ENCODE results near the gene PHETA1.

The PHETA1 gene

DNA sequence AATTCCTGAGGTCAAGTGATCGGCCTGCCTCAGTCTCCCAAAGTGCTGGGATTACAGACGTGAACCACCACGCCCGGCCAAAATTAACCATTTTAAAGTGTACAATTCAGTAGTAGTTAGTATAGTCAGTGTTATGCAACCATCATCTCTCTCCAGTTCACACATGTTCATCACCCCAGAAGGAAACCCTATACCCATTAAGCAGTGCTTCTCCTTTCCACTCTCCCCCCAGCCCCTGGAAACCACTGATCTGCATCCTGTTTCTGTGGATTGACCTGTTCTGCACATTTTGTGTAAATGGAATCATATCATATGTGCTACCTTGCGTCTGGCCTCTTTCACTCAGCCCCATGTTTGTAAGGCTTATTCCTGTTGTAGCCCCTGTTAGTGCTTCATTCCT, 52.2 kb downstream of the PHETA1 start:
- Histone ChIP-seq H3K4me1 (ENCODE audit: insufficient read depth, low read length, poor library complexity, severe bottlenecking) (no peaks in the 10 kb centered on the region), H3K9me3 (ENCODE audit: insufficient read depth, low read depth, low read length) (no peaks in the 10 kb centered on the region), H3K4me2 (ENCODE audit: low read depth, low read length, poor library complexity, severe bottlenecking) (no peak overlapping the region), H3F3A (ENCODE audit: low read depth) (no peaks in the 10 kb centered on the region), H4K20me1 (ENCODE audit: insufficient read depth, low read length, poor library complexity, severe bottlenecking) (no peaks in the 10 kb centered on the region), H3K9ac (ENCODE audit: low read depth, low read length, poor library complexity, severe bottlenecking) (no peak overlapping the region), H3K79me2 (ENCODE audit: insufficient read depth, low read length) (no peaks in the 10 kb centered on the region), H3K9me2 (replicated peaks; ENCODE audit: low read depth, low read length) (no peaks in the 10 kb centered on the region), H3K36me3 (ENCODE audit: insufficient read depth, low read length) (no peaks in the 10 kb centered on the region), H3K27me3 (ENCODE audit: insufficient read depth, low read length, poor library complexity, severe bottlenecking) (no peaks in the 10 kb centered on the region), H2AFZ (ENCODE audit: low read length) (no peak overlapping the region), H3K4me3 (ENCODE audit: low read length, poor library complexity, severe bottlenecking) (no peak overlapping the region)
- TF ChIP-seq, protein P1, sequence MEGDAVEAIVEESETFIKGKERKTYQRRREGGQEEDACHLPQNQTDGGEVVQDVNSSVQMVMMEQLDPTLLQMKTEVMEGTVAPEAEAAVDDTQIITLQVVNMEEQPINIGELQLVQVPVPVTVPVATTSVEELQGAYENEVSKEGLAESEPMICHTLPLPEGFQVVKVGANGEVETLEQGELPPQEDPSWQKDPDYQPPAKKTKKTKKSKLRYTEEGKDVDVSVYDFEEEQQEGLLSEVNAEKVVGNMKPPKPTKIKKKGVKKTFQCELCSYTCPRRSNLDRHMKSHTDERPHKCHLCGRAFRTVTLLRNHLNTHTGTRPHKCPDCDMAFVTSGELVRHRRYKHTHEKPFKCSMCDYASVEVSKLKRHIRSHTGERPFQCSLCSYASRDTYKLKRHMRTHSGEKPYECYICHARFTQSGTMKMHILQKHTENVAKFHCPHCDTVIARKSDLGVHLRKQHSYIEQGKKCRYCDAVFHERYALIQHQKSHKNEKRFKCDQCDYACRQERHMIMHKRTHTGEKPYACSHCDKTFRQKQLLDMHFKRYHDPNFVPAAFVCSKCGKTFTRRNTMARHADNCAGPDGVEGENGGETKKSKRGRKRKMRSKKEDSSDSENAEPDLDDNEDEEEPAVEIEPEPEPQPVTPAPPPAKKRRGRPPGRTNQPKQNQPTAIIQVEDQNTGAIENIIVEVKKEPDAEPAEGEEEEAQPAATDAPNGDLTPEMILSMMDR (conservative IDR thresholded peaks at IDR 0.05; ENCODE audit: low read length): no peak
- no peak for TF ChIP-seq EZH2phosphoT487 (IDR thresholded peaks at IDR 0.05; ENCODE audit: borderline replicate concordance)

DNA sequence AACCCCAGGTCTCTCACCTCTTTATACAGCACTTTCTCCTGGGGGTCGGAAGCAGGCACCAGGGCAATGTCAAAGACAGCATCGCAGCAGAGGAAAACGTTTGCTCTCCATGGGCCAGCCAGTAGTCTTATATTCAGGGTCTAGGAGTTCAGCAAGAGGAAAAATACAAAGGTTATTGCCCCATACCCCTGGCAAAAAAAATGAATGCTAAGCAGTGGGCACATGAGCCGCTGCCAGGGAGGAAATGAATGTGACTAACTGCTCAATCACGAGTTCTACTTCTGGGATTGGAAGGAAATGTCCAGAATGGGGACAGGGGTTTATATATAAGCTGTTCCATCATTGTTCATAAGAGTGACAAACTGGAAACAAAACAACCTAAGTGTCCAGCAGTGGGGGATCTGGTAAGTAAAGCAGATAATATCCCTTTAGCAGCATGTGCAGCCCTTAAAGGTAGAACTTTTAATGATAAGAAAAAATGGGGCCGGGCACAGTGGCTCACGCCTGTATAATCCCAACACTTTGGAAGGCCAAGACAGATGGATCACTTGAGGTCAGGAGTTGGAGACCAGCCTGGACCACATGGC, 53.8 kb downstream of the PHETA1 start:
- Histone ChIP-seq H3K4me2 (ENCODE audit: low read depth, low read length, poor library complexity, severe bottlenecking) (no peak overlapping the region), H3K9me3 (ENCODE audit: insufficient read depth, low read depth, low read length) (no peaks in the 10 kb centered on the region), H3K9ac (ENCODE audit: low read depth, low read length, poor library complexity, severe bottlenecking) (no peak overlapping the region), H3K36me3 (ENCODE audit: insufficient read depth, low read length) (no peaks in the 10 kb centered on the region), H3K9me2 (replicated peaks; ENCODE audit: low read depth, low read length) (no peaks in the 10 kb centered on the region), H3K79me2 (ENCODE audit: insufficient read depth, low read length) (no peaks in the 10 kb centered on the region), H4K20me1 (ENCODE audit: insufficient read depth, low read length, poor library complexity, severe bottlenecking) (no peaks in the 10 kb centered on the region), H2AFZ (ENCODE audit: low read length) (no peak overlapping the region), H3K4me3 (ENCODE audit: low read length, poor library complexity, severe bottlenecking) (no peak overlapping the region), H3F3A (ENCODE audit: low read depth) (no peaks in the 10 kb centered on the region), H3K27me3 (ENCODE audit: insufficient read depth, low read length, poor library complexity, severe bottlenecking) (no peaks in the 10 kb centered on the region), H3K4me1 (ENCODE audit: insufficient read depth, low read length, poor library complexity, severe bottlenecking) (no peaks in the 10 kb centered on the region)
- TF ChIP-seq, protein P1 (conservative IDR thresholded peaks at IDR 0.05; ENCODE audit: low read length): no peak
- TF ChIP-seq EZH2phosphoT487 (IDR thresholded peaks at IDR 0.05; ENCODE audit: borderline replicate concordance): no peak

DNA sequence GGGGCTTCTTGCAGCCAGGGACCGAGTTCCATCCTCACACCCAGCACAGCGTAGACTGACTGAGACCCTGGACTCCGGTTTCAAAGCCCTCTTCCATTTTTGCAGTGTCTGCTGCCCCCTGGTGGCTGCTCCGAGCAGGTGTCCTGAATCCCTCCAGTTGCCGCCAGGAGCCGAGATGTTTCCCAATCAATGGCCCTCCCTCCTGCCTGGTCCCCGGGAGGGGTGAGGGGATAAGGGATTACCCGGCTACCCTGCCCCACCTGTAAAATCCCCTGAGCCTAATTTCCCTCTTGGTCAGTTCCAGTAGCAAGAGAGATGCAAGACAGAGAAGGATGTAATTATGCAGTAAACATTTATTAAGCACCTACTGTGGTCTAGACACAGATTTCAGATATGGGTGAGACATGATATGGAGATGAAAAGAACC, 55.0 kb downstream of the PHETA1 start:
- Histone ChIP-seq H3K9me3 (ENCODE audit: insufficient read depth, low read depth, low read length) (no peaks in the 10 kb centered on the region), H2AFZ (ENCODE audit: low read length) (no peak overlapping the region), H3K4me1 (ENCODE audit: insufficient read depth, low read length, poor library complexity, severe bottlenecking) (peaks cover 3% of the 10 kb centered on the region), H3F3A (ENCODE audit: low read depth) (no peaks in the 10 kb centered on the region), H3K9ac (ENCODE audit: low read depth, low read length, poor library complexity, severe bottlenecking) (no peak overlapping the region), H3K79me2 (ENCODE audit: insufficient read depth, low read length) (no peaks in the 10 kb centered on the region), H3K4me2 (ENCODE audit: low read depth, low read length, poor library complexity, severe bottlenecking) (no peak overlapping the region), H3K27me3 (ENCODE audit: insufficient read depth, low read length, poor library complexity, severe bottlenecking) (no peaks in the 10 kb centered on the region), H4K20me1 (ENCODE audit: insufficient read depth, low read length, poor library complexity, severe bottlenecking) (no peaks in the 10 kb centered on the region), H3K4me3 (ENCODE audit: low read length, poor library complexity, severe bottlenecking) (no peak overlapping the region), H3K36me3 (ENCODE audit: insufficient read depth, low read length) (no peaks in the 10 kb centered on the region), H3K9me2 (replicated peaks; ENCODE audit: low read depth, low read length) (no peaks in the 10 kb centered on the region)
- TF ChIP-seq, protein P1 (conservative IDR thresholded peaks at IDR 0.05; ENCODE audit: low read length): peak; percentile 91
- no peak for TF ChIP-seq EZH2phosphoT487 (IDR thresholded peaks at IDR 0.05; ENCODE audit: borderline replicate concordance)

Data from Loucy (cell line).